Measurements from ENCODE around the gene CACNG6.

GRCh38 chr19:54047616-54048015 is 56.2 kb downstream of the CACNG6 start:
- TF ChIP-seq POLR2A (IDR thresholded peaks at IDR 0.05; ENCODE audit: low read depth, low read length) (no peak), POLR2AphosphoS5 (IDR thresholded peaks at IDR 0.05; ENCODE audit: low read depth, low read length) (no peak)
